ENCODE data around the gene SOD1. TPM values are rescaled to one million over a fixed set of nuclear protein-coding genes. Genes with fewer than 3 reads are reported as not detected.
"Not testable (repeated sequence)": the region's sequence is repeated elsewhere in the genome, so short reads cannot be mapped to it uniquely, and the experiment has no call there.

Gene SOD1
- total RNA-seq, 6 experiments from 2014 or later = 236 to 290 (median 281) TPM

- no peak overlapping the region for H3K27ac Mint-ChIP-seq
- no peaks in the 10 kb centered on the region for H3K9me3 Mint-ChIP-seq
- peaks cover 10% of the 10 kb centered on the region for H3K4me1 Mint-ChIP-seq (ENCODE audit: low read depth)
- TF ChIP-seq, protein P1, sequence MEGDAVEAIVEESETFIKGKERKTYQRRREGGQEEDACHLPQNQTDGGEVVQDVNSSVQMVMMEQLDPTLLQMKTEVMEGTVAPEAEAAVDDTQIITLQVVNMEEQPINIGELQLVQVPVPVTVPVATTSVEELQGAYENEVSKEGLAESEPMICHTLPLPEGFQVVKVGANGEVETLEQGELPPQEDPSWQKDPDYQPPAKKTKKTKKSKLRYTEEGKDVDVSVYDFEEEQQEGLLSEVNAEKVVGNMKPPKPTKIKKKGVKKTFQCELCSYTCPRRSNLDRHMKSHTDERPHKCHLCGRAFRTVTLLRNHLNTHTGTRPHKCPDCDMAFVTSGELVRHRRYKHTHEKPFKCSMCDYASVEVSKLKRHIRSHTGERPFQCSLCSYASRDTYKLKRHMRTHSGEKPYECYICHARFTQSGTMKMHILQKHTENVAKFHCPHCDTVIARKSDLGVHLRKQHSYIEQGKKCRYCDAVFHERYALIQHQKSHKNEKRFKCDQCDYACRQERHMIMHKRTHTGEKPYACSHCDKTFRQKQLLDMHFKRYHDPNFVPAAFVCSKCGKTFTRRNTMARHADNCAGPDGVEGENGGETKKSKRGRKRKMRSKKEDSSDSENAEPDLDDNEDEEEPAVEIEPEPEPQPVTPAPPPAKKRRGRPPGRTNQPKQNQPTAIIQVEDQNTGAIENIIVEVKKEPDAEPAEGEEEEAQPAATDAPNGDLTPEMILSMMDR (IDR thresholded peaks at IDR 0.05) = no peak
- no peaks in the 10 kb centered on the region for H3K36me3 Mint-ChIP-seq (ENCODE audit: low read depth)
- no peak overlapping the region for H3K4me3 Mint-ChIP-seq
- DNase-seq = peak; percentile 85
- H3K27me3 Mint-ChIP-seq (ENCODE audit: insufficient read depth) = peaks cover 6% of the 10 kb centered on the region
Observed at GRCh38 chr21:31629972-31630711, 29.4 kb upstream of the SOD1 start.

DNA sequence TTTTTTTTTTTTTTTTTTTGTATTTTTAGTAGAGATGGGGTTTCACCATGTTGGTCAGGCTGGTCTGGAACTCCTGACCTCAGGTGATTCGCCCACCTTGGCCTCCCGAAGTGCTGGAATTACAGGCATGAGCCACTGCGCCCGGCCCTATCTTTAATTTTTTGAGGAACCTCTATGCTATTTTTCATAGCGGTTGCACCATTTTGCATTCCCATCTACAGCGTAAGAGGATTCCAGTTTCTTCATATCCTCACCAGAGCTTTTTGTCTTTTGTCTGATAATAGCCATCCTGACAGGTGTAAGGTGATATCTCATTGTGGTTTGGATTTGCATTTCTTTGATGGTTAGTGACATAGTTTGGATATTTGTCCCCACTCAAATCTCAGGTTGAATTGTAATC is 27.6 kb upstream of the SOD1 start:
- H3K4me1 Mint-ChIP-seq (ENCODE audit: low read depth) = peaks cover 10% of the 10 kb centered on the region
- not testable (repeated sequence) for H3K4me3 Mint-ChIP-seq; H3K27me3 Mint-ChIP-seq (ENCODE audit: insufficient read depth); H3K27ac Mint-ChIP-seq; DNase-seq; H3K36me3 Mint-ChIP-seq (ENCODE audit: low read depth); H3K9me3 Mint-ChIP-seq

- Mint-ChIP-seq H3K4me1 (ENCODE audit: low read depth) (peaks cover 5% of the 10 kb centered on the region), H3K27me3 (ENCODE audit: insufficient read depth) (peaks cover 3% of the 10 kb centered on the region; the same call in 1 of the 2 replicates), H3K9me3 (no peaks in the 10 kb centered on the region), H3K36me3 (ENCODE audit: low read depth) (no peaks in the 10 kb centered on the region), H3K4me3 (no peak overlapping the region), H3K27ac (no peak overlapping the region)
- TF ChIP-seq, protein P1 (IDR thresholded peaks at IDR 0.05) = no peak
- no peak for DNase-seq
Observed at GRCh38 chr21:31634993-31635392, 24.5 kb upstream of the SOD1 start.

GRCh38 chr21:31636874-31637273 is 22.6 kb upstream of the SOD1 start:
- TF ChIP-seq, protein P1 (IDR thresholded peaks at IDR 0.05) = no peak
- no peak for DNase-seq
- H3K27ac Mint-ChIP-seq = no peak overlapping the region
- H3K4me3 Mint-ChIP-seq = no peak overlapping the region
- no peaks in the 10 kb centered on the region for H3K4me1 Mint-ChIP-seq (ENCODE audit: low read depth)
- no peaks in the 10 kb centered on the region for H3K9me3 Mint-ChIP-seq
- peaks cover 3% of the 10 kb centered on the region; the same call in 1 of the 2 replicates for H3K27me3 Mint-ChIP-seq (ENCODE audit: insufficient read depth)
- no peaks in the 10 kb centered on the region for H3K36me3 Mint-ChIP-seq (ENCODE audit: low read depth)

DNA sequence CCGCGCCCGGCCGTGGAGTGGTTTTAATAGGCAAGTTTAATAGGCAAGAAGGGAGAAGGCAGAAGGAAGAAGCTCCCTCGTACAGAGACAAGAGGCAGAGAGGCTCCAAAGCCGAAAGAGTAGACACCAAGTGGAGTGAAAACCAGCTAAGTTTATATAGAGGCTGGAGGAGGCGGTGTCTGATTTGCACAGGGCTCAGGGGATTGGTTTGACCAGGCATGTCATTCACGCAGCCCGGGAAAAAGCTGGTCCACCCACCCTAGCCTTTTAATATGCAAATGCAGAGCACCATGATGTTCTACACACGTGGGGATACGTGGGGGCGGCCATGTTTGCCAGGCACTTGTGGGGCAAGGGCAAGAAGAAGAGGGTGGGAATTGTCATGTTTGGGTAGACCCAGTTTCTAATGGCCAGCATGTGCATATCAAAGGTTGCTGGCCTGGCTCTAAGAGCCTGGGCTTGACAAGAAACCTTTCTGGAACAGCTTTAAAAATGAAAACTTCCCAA is 18.0 kb upstream of the SOD1 start:
- Mint-ChIP-seq H3K4me1 (ENCODE audit: low read depth) (no peaks in the 10 kb centered on the region), H3K9me3 (no peaks in the 10 kb centered on the region), H3K27me3 (ENCODE audit: insufficient read depth) (no peaks in the 10 kb centered on the region), H3K27ac (no peak overlapping the region), H3K4me3 (no peak overlapping the region), H3K36me3 (ENCODE audit: low read depth) (no peaks in the 10 kb centered on the region)
- TF ChIP-seq, protein P1 (IDR thresholded peaks at IDR 0.05) = no peak
- DNase-seq = no peak

- TF ChIP-seq, protein P1 (IDR thresholded peaks at IDR 0.05) = no peak
- no peak for DNase-seq
- Mint-ChIP-seq H3K27ac (no peak overlapping the region), H3K4me3 (no peak overlapping the region), H3K4me1 (ENCODE audit: low read depth) (no peaks in the 10 kb centered on the region), H3K27me3 (ENCODE audit: insufficient read depth) (peaks cover 3% of the 10 kb centered on the region; the same call in 1 of the 2 replicates), H3K36me3 (ENCODE audit: low read depth) (no peaks in the 10 kb centered on the region), H3K9me3 (no peaks in the 10 kb centered on the region)
Observed at GRCh38 chr21:31644643-31645042, 14.8 kb upstream of the SOD1 start.
